NOMO-1 (cell line): ENCODE data around the gene PABPC1L.

Experiments
- DNase-seq, 2 experiments: peaks; one replicate each; lab custom pipeline; 2025; ENCODE audit not compliant: unreplicated experiment in 2 of 2; lab: John Stamatoyannopoulos, UW

PABPC1L gene

DNA sequence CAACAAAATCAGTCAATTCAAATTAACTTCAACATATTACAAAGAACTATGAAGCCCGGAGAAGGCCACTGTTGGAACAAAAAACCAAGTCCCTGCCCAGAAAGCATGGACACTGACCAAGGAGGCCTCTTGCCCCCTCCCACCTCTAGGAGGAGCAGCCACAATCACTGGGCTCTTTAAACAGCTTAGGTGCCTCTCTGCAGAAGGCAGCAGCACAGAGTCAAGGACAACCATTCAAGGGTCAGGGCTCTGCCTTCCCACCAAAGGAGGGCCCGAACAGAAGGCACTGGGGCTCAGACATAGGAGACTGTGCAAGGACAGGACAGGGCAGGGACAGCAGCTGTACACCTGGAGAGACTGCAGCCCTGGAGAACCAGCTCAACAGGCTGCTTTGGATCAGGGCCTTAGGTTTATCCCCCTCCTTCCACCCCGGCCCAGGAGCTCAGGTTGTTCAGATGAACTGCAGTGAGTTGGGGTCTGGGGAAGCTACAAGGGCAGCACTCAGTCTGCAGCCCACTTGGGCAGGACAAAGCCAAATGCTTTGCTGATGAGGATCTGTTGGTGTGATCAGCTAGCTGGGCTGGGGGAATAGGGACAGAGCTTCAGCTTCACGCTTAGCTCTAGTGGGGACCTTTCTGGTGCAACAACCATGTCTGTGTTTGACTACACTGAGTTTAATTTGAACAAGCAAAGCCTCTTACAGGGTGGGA is 32.6 kb downstream of the PABPC1L start:
- no peak for DNase-seq

DNA sequence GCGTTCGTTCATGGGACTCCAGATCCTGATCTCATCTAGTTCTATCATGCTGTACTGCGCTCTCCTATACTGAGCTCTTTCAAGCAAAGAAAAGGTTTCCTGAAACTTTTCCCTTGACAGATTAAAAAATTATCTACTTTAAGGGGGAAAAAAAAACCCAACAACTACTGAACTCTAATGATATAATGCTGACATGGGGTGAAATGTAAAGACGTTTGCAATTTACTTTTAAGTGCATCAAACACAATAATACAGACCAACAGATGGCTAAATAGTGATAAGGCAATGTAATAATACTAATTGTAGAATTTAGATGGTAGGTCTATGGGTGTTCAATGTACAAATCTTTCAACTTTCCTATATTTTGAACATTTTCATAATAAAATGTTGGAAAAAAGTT is 34.0 kb downstream of the PABPC1L start:
- no peak for DNase-seq

DNA sequence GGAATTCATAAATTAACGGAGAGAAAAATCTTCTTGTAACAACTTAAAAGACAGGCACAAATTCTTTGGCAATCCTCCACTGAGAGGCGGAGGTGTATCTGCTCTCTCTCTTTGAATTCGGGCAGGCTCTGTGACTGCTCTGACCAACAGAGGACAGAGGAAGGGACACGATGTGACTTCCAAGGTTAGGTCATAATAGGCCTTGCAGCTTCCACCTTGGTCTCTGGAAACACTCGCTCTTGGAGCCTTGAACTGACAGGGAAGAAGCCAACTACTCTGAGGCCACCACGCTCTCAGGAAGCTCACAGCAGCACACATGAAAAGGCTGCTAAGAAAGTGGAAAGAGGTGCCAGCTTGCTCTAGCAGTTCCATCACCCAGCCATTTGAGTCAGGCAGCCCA is 35.4 kb downstream of the PABPC1L start:
- DNase-seq: no peak

GRCh38 chr20:44946271-44946852 is 36.5 kb downstream of the PABPC1L start:
- no peak for DNase-seq

DNA sequence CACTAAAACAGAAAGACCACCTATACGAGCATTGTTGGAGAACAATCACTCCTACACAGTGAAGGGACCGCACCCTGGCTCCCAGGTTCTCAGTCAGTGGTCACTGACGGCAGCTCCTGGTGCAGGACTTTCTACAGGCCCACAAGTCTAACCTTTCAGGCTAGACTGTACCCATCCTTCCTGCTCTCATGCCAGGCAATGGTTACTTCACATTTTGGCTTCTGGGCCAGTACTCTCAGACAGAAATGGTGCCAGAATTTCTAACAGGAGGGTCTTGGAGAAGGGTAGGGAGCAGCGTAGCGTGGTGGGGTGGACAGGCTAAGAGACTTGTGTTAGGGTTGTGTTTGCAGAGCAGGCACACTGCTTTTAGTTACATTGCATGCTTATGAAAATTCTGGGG is 38.2 kb downstream of the PABPC1L start:
- no peak for DNase-seq

- DNase-seq: no peak
These were observed 38.7 kb downstream of the PABPC1L start for GRCh38 chr20:44948513-44948912.

DNA sequence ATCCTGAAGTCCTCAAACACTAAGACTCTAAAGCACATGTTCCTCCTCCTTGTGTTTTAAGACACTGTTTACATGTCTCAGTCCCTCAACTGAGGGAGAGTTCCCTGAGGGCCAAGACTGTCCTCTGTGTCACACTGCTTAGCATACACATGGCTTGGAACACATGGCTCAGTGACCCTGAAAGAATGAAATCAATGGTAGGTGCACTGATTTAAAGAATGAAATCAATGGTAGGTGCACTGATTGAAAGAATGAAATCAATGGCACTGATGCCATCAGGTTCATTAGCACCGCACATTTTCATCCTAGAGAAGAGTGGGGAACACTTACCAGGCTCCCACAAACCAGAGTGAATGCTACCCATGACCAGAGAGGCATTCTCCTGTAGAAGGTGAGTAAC is 40.5 kb downstream of the PABPC1L start:
- no peak for DNase-seq

- DNase-seq: no peak
These were observed 42.9 kb downstream of the PABPC1L start for GRCh38 chr20:44952731-44953130.

DNA sequence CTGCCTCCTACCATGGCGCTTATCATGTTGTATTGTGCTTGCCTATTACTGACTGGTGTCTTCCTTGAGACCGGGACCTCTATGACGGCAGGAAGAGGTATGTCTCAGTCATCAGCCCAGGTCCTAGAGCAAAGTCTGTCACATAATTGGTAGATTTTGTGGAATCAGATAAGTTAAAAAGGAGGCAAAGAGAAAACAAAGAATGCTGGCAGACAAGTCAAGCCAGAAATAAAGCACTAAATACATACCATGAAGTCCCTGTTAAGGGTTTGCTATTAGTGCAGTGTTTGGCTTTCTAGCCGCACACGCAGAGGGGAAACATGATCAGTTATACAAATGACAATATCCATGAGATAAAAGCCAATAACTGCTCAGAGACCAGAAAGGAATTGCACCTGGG is 44.4 kb downstream of the PABPC1L start:
- DNase-seq: no peak

DNA sequence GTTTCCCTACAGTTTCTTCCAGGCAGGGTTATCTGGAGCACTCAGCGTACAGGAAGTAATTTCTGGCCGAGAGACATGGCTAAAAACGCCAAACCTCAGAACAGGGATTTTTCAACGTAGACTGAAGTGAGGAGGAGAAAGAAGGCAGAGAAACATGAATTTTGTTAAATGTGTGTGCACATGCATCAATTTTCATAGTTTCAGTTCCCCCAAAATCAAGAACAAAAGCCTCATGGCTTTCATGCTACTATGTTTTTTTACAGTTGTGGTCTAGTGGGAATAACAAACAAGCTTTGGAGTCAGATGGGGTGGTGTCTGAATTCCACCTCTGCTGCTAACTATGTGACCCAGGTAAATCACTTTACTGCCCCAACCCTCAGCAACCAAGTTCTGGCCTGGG is 45.4 kb downstream of the PABPC1L start:
- peak in 1 of 2 experiments; percentile 40 for DNase-seq

DNA sequence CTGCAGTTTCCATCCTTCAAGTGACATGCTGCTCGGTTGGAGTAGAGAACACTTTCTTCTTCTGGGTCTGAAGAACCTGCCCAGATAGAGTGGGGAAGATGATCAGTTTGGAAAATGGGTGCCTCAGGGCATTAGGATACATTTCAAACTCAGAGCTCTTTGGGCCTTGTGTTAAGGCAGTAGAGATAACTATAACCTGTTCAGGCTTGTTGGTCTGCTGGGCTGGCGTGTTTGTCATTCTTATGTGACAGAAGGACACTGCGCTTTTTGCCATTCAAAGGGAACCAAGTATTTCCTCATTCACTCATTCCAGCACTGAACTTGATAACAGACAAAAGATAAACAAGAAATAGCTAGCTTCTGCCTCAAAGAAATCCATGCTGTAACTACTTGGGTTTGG is 46.5 kb downstream of the PABPC1L start:
- no peak for DNase-seq

DNA sequence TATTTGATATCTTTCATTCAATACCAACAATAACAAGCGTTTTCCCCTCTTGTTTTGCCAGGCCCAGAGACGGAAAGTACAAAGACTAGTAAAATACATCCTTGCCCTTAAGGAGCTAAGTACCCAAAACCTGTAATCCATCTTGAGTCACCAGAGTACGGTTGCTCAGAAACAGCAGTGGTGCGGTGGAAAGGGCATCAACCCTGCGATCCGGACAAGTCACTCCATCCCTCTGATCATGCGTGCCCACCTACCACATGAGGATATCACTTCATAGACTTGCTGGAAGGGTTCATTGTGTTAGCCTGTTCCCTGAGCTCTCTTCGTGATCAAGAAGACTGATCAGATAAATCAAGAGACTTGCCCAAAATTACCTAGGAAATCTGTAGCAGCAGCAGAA is 48.4 kb downstream of the PABPC1L start:
- DNase-seq: no peak

GRCh38 chr20:44959082-44959637 is 49.3 kb downstream of the PABPC1L start:
- DNase-seq: peak; percentile 9 to 71

DNA sequence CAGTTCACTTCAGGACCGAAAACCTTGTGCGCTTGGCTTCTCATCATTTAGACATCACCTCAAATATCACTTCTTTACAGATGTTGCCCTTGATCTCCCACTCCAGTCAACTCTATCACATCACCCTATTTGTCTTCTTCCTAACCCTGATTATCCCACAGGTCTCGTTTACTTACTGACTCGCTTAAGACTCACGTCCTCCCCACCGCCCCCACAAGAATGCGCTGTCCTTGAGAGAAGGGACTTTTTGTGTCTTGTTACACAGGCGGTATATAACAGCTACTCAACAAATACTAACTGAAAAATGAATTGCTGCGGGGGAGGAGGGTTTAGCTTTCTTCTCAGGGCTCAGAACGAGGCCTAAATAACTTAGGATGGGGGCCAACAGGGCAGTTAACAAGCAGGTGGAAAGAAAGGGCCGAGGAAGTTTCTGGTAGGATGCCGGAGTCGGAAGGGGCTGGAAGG is 49.8 kb downstream of the PABPC1L start:
- peak; percentile 24 to 33 for DNase-seq

DNA sequence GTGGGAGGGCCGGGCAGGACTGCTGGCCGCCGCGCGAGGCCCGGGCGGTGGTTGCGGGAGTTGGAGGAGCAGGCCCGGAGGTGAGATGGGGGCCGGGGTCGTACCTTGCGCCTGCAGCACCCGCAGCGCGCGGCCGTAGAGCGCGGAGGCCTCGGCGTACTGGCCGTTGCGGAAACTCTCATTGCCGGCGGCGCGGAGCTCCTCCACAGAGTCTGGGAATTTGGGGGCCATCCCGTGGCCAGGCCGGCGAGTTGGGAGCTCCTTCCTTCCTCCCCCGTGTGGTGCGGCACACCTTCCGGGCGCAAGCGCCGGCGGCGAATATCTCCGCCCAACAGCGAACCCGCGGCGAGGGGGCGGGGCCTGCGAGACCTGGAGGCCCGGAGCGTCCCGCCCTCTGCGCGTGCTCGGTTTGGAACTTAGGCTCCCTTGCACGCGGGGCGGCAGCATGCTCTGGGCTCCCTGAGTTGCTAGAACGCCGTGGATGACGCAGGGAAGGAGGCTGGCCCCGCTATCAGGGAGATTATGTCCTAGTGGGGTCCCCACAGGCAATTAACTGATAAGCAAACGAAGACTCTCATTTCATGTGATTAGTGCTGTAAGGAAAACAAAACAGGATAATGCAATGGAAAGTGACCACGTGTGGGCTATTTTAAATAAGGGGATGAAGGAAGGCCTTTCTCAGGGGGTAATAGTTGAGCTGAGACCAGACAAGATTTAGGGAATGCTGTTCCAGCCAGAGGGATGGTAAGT is 50.4 kb downstream of the PABPC1L start, which contains the start of gene TOMM34:
TOMM34 (minus strand) TSS at position 295 of the 750 bp plus-strand sequence; CDS start at position 231, 64 bp downstream.
- DNase-seq: peak; percentile 94 to 96

DNA sequence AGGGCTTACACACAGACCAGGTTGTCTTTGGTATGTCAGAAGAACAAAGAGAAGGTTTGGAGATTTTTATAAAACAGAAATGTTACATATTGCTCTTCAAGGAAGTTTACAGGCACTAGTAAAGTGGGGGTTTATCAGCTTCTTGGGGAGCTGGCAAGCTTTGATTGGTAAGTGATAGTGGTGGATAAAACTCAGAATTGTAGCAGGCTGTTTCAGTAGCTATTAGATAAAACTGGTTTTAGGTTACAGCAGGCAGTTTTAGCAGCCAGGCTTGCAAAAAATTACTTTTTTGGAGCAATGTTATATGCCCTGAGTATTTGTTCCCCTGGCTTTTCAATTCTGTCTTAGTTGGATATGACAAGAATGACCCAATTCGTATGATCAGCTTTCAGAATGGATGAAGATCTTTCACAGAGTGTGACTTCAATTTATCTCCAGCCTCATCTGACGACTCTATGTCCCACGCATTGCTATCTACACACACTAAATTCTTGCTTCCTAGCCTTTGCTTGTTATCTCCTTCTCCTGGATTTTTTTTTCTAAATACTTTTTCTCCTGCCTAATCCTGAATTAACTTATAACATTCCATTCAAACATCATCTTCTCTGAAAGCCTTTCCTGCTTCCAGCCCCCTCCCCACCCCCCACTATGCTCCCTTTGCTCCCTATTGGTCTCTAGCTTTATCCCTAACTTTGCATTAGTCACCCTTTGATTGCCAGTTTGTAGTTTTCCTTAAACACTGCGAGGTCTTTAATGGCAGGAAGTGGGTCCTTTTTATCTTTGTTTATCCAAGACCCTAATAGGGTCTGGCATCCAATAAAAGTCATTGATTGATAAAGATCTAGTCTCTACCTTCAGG is 51.4 kb downstream of the PABPC1L start:
- DNase-seq: no peak

DNA sequence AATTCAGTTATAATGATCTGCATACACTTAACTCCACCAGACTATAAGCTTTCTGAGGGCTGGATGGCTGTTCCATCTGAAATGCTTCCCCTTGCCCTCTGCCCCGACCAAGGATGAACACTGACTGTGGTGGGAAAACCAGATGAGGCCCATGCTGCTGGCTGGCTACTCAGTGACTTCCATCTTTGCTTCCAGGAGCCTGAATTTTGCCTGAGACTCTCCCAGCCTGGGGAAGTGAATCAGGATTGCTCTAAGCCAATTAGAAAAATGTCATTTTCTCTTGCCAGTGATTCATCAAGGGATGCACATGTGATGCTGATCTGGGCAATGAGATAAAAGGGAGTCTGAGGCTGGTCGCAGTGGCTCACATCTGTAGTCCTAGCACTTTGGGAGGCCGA is 52.0 kb downstream of the PABPC1L start:
- DNase-seq: no peak

GRCh38 chr20:44962483-44962882 is 52.6 kb downstream of the PABPC1L start:
- DNase-seq: no peak

- DNase-seq: no peak
These were observed 53.7 kb downstream of the PABPC1L start for GRCh38 chr20:44963325-44964215.

GRCh38 chr20:44965651-44966029 is 55.8 kb downstream of the PABPC1L start:
- DNase-seq: no peak
